A673 (cell line): ENCODE data around the gene NRTN.

Source experiments
- CTCF ChIP-seq: fragments of 300-800, 200-600 bp; sonication (generic); conservative IDR thresholded peaks from 2 replicates; pipeline ENCODE4 v1.5.1; 2017; ENCODE audit warnings: low read depth, mild to moderate bottlenecking, antibody characterized with exemption, low read length, moderate library complexity, mixed read lengths
- EZH2 ChIP-seq: fragments of 200-600 bp; sonication (generic); IDR thresholded peaks from 2 replicates; pipeline ENCODE4 v1.6.1; 2017; ENCODE audit warnings: borderline replicate concordance, low read depth, mild to moderate bottlenecking, mixed read lengths, antibody characterized with exemption, low read length; ENCODE audit not compliant: poor library complexity, severe bottlenecking

GRCh38 chr19:5798244-5798643 is 6.6 kb upstream of the NRTN start:
- TF ChIP-seq CTCF: no peak
- no peak for TF ChIP-seq EZH2
